ENCODE results near the gene GAB4.

The GAB4 gene

DNA sequence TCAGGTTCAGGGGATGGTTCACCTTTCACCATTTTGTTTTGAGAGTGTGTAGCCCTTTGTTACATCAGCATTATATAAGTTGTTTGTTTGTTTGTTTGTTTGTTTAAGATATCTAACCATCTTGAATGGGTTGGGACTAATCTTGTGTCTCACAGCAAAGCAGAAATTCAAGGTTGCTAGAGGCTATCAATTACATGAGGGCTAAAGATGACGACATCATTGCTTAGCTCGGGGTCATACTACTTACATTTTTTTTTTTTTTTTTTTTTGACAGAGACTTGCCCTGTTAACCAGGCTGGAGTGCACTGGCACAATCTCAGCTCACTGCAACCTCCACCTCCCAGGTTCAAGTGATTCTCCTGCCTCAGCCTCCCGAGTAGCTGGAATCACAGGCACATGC lies 95.7 kb downstream of the GAB4 start:
- DNase-seq (ENCODE audit: low read depth), result no peak
